Tibial artery (tissue), 4 donors: ENCODE data around the gene ACSF2.
A peak's percentile ranks its signal among the peaks of the same experiment; 100 is the strongest.

ENCODE experiments used
- DNase-seq, 2 donors: peaks; one replicate each; pipeline ENCODE4 v3.0.0-alpha.2; 2019
- H3K27ac ChIP-seq, 2 donors: fragments of 200-600 bp; sonication (generic) in 1 of 2; 1 replicate in 1 of 2; 2 replicates in 1 of 2; pipeline ENCODE4 v1.5.1; 2018 to 2019; ENCODE audit warnings: mild to moderate bottlenecking in 1 of 2
- H3K27me3 ChIP-seq, 2 donors: fragments of 200-600 bp; sonication (generic) in 1 of 2; one replicate each; pipeline versions ENCODE4 v1.5.1 to v1.6.0; 2016 to 2019
- H3K36me3 ChIP-seq, 3 donors: fragments of 200-600 bp; sonication (generic) in 2 of 3; one replicate each; pipeline ENCODE4 v1.5.1; 2016 to 2019; ENCODE audit warnings: mild to moderate bottlenecking in 2 of 3
- H3K4me1 ChIP-seq, 4 donors: fragments of 200-600 bp; sonication (generic) in 2 of 4; 1 replicate in 3 of 4; 2 replicates in 1 of 4; pipeline ENCODE4 v1.5.1; 2016 to 2019
- H3K4me3 ChIP-seq, 2 donors: fragments of 200-600 bp; sonication (generic) in 1 of 2; 1 replicate in 1 of 2; 2 replicates in 1 of 2; pipeline ENCODE4 v1.5.1; 2018 to 2019; ENCODE audit warnings: mild to moderate bottlenecking in 2 of 2
- H3K9me3 ChIP-seq, 3 donors: fragments of 200-600 bp; sonication (generic) in 1 of 3; one replicate each; pipeline ENCODE4 v1.5.1; 2016 to 2019
- CTCF ChIP-seq, 2 experiments: fragments of 200-600 bp in 1 of 2; fragments of 450-650 bp in 1 of 2; IDR thresholded peaks; one replicate each; pipeline ENCODE4 v1.5.1; 2017 to 2019; ENCODE audit warnings: antibody characterized with exemption in 2 of 2, mild to moderate bottlenecking in 1 of 2, moderate library complexity in 1 of 2
- intact Hi-C: fragments of 100-400 bp; cut with DNase I; formaldehyde crosslinking; loops from one replicate; pipeline ENCODE4 v1.15.0; 2023; ENCODE audit warnings: low total_unique reads

Gene ACSF2

GRCh38 chr17:50499270-50499669 is 73.3 kb downstream of the ACSF2 start:
- Histone ChIP-seq H3K27me3 (peaks cover 0 to 2% of the 10 kb centered on the region in 2 donors), H3K9me3 (no peaks in the 10 kb centered on the region), H3K36me3 (no peaks in the 10 kb centered on the region), H3K27ac (no peak overlapping the region), H3K4me1 (no peaks in the 10 kb centered on the region), H3K4me3 (no peak overlapping the region)
- intact Hi-C loops = no loop called here
- DNase-seq = no peak
- TF ChIP-seq CTCF (IDR thresholded peaks at IDR 0.05) = no peak

- no peaks in the 10 kb centered on the region for H3K9me3 ChIP-seq
- intact Hi-C loops = no loop called here
These were observed 73.7 kb downstream of the ACSF2 start for GRCh38 chr17:50499721-50500120.

GRCh38 chr17:50501054-50501453 is 75.0 kb downstream of the ACSF2 start:
- peak in 1 of 2 donors; percentile 32 for DNase-seq
- Histone ChIP-seq H3K27ac (no peak overlapping the region), H3K4me1 (no peaks in the 10 kb centered on the region), H3K36me3 (no peaks in the 10 kb centered on the region), H3K4me3 (no peak overlapping the region), H3K9me3 (no peaks in the 10 kb centered on the region), H3K27me3 (peaks cover 0 to 2% of the 10 kb centered on the region in 2 donors)
- no peak for TF ChIP-seq CTCF (IDR thresholded peaks at IDR 0.05)
- intact Hi-C loops = no loop called here

More at GRCh38 chr17:50499721-50500120, 73.7 kb downstream of the ACSF2 start:
- peaks cover 0 to 2% of the 10 kb centered on the region in 2 donors for H3K27me3 ChIP-seq
- H3K4me1 ChIP-seq = no peaks in the 10 kb centered on the region
- TF ChIP-seq CTCF (IDR thresholded peaks at IDR 0.05) = no peak
- no peak overlapping the region for H3K4me3 ChIP-seq
- no peak overlapping the region for H3K27ac ChIP-seq
- no peaks in the 10 kb centered on the region for H3K36me3 ChIP-seq
- DNase-seq = no peak

GRCh38 chr17:50502301-50502990 is 76.4 kb downstream of the ACSF2 start:
- DNase-seq = no peak
- intact Hi-C loops = no loop called here
- Histone ChIP-seq H3K36me3 (no peaks in the 10 kb centered on the region), H3K27me3 (peaks cover 0 to 2% of the 10 kb centered on the region in 2 donors), H3K9me3 (no peaks in the 10 kb centered on the region), H3K4me1 (no peaks in the 10 kb centered on the region), H3K27ac (no peak overlapping the region), H3K4me3 (no peak overlapping the region)
- TF ChIP-seq CTCF (IDR thresholded peaks at IDR 0.05) = no peak

GRCh38 chr17:50505591-50506130 is 79.6 kb downstream of the ACSF2 start:
- H3K36me3 ChIP-seq = no peaks in the 10 kb centered on the region
- peaks cover 0 to 2% of the 10 kb centered on the region in 2 donors for H3K27me3 ChIP-seq
- peaks cover 0 to 18% (median 9%) of the 10 kb centered on the region in 4 donors for H3K4me1 ChIP-seq
- intact Hi-C loops = no loop called here
- H3K4me3 ChIP-seq = no peak overlapping the region
- no peak for TF ChIP-seq CTCF (IDR thresholded peaks at IDR 0.05)
- no peaks in the 10 kb centered on the region for H3K9me3 ChIP-seq
- no peak overlapping the region for H3K27ac ChIP-seq
- no peak for DNase-seq
